Fibroblast of lung (primary cell): Measurements from ENCODE around the gene TGFBR3. TPM values are rescaled to one million over a fixed set of nuclear protein-coding genes. Genes with fewer than 3 reads are reported as not detected.

ENCODE experiments used
- DNase-seq, 2 donors: peaks; one replicate each; pipeline versions ENCODE4 v3.0.0 to v3.0.0-alpha.2; 2010; ENCODE audit warnings: low read depth in 2 of 2
- H2AFZ ChIP-seq: 2 replicates; pipeline ENCODE4 v1.5.1; 2012; ENCODE audit warnings: low read length, control low read depth, inconsistent platforms
- H3K27ac ChIP-seq: 2 replicates; pipeline ENCODE4 v1.5.1; 2011; ENCODE audit warnings: low read length, control low read depth; ENCODE audit not compliant: insufficient read depth
- H3K27me3 ChIP-seq: 2 replicates; pipeline ENCODE4 v1.5.1; 2011; ENCODE audit warnings: mild to moderate bottlenecking, low read length; ENCODE audit not compliant: control insufficient read depth, insufficient read depth
- H3K36me3 ChIP-seq: 2 replicates; pipeline ENCODE4 v1.5.1; 2011; ENCODE audit warnings: low read length; ENCODE audit not compliant: control insufficient read depth, insufficient read depth
- H3K4me1 ChIP-seq: 2 replicates; pipeline ENCODE4 v1.5.1; 2011; ENCODE audit warnings: low read length; ENCODE audit not compliant: control insufficient read depth, insufficient read depth; ENCODE audit errors: extremely low read depth
- H3K4me2 ChIP-seq: 2 replicates; pipeline ENCODE4 v1.5.1; 2011; ENCODE audit warnings: low read length, control low read depth; ENCODE audit not compliant: insufficient read depth; ENCODE audit errors: extremely low read depth
- H3K4me3 ChIP-seq, 4 experiments: fragments of 200-600 bp in 1 of 4; sonication (generic) in 1 of 4; replicated peaks in 1 of 4; 2 replicates each; pipeline ENCODE4 v1.5.1; 2011 to 2016; ENCODE audit warnings: low read length in 4 of 4, low read depth in 3 of 4, mild to moderate bottlenecking in 3 of 4, control low read depth in 2 of 4, inconsistent platforms in 1 of 4, mixed read lengths in 1 of 4; ENCODE audit not compliant: insufficient read depth in 1 of 4; ENCODE audit errors: control extremely low read depth in 1 of 4
- H3K79me2 ChIP-seq: 2 replicates; pipeline ENCODE4 v1.5.1; 2012; ENCODE audit warnings: mild to moderate bottlenecking, low read length, inconsistent platforms; ENCODE audit not compliant: control insufficient read depth, insufficient read depth
- H3K9ac ChIP-seq: 2 replicates; pipeline ENCODE4 v1.5.1; 2011; ENCODE audit warnings: mild to moderate bottlenecking, low read length, control low read depth; ENCODE audit not compliant: insufficient read depth
- H3K9me3 ChIP-seq: 2 replicates; pipeline ENCODE4 v1.5.1; 2012; ENCODE audit warnings: low read depth, low read length; ENCODE audit not compliant: control insufficient read depth, insufficient read depth
- H4K20me1 ChIP-seq: 2 replicates; pipeline ENCODE4 v1.5.1; 2011; ENCODE audit warnings: low read length; ENCODE audit not compliant: control insufficient read depth, insufficient read depth; ENCODE audit errors: extremely low read depth
- EZH2 ChIP-seq: IDR thresholded peaks from 2 replicates; pipeline ENCODE4 v1.5.1; 2012; ENCODE audit warnings: low read length, control low read depth, mild to moderate bottlenecking; ENCODE audit errors: missing control alignments
- polyA plus RNA-seq, 2 donors: library from polyadenylated mRNA; depleted of rRNA in 1 of 2; stranded (reverse) in 1 of 2; unstranded in 1 of 2; fragments of >200 nt; gene quantifications; 2 replicates each; pipeline ENCODE4 v1.2.1, GENCODE V29; 2011 to 2012; ENCODE audit warnings: missing spikeins in 1 of 2
- total RNA-seq: library from RNA; depleted of rRNA; stranded (reverse); fragments of >200 nt; gene quantifications from 2 replicates; pipeline ENCODE4 v1.2.1, GENCODE V29; 2014
- TF ChIP-seq, protein P1 (sequence below), 2 donors: IDR thresholded peaks in 1 of 2; conservative IDR thresholded peaks in 1 of 2; 1 replicate in 1 of 2; 2 replicates in 1 of 2; pipeline ENCODE4 v1.5.1; 2011 to 2012; ENCODE audit warnings: low read length in 2 of 2, control low read depth in 1 of 2, inconsistent platforms in 1 of 2, low read depth in 1 of 2, mild to moderate bottlenecking in 1 of 2

TGFBR3 gene
- total and polyA plus RNA-seq, 2 donors (not counting 1 experiment from before 2014, with no cell fraction given): 68.3 to 98.1 TPM

GRCh38 chr1:91660708-91661107 is 225.2 kb downstream of the TGFBR3 start:
- Histone ChIP-seq H3K36me3 (no peaks in the 10 kb centered on the region), H3K9me3 (no peaks in the 10 kb centered on the region), H3K9ac (no peak overlapping the region), H2AFZ (no peak overlapping the region), H4K20me1 (no peaks in the 10 kb centered on the region), H3K4me2 (no peak overlapping the region), H3K27me3 (no peaks in the 10 kb centered on the region), H3K79me2 (no peaks in the 10 kb centered on the region), H3K27ac (no peak overlapping the region), H3K4me3 (no peak overlapping the region), H3K4me1 (no peaks in the 10 kb centered on the region)
- TF ChIP-seq, protein P1, sequence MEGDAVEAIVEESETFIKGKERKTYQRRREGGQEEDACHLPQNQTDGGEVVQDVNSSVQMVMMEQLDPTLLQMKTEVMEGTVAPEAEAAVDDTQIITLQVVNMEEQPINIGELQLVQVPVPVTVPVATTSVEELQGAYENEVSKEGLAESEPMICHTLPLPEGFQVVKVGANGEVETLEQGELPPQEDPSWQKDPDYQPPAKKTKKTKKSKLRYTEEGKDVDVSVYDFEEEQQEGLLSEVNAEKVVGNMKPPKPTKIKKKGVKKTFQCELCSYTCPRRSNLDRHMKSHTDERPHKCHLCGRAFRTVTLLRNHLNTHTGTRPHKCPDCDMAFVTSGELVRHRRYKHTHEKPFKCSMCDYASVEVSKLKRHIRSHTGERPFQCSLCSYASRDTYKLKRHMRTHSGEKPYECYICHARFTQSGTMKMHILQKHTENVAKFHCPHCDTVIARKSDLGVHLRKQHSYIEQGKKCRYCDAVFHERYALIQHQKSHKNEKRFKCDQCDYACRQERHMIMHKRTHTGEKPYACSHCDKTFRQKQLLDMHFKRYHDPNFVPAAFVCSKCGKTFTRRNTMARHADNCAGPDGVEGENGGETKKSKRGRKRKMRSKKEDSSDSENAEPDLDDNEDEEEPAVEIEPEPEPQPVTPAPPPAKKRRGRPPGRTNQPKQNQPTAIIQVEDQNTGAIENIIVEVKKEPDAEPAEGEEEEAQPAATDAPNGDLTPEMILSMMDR (conservative IDR thresholded peaks at IDR 0.05 in 1 of 2, IDR thresholded peaks at IDR 0.05 in 1 of 2; ENCODE audit: low read depth in 1 of 2, low read length in 2 of 2): no peak
- TF ChIP-seq EZH2: no peak
- DNase-seq: no peak

GRCh38 chr1:91655912-91656449 is 230.0 kb downstream of the TGFBR3 start:
- Histone ChIP-seq H4K20me1 (no peaks in the 10 kb centered on the region), H3K4me2 (no peak overlapping the region), H3K27ac (no peak overlapping the region), H3K9me3 (no peaks in the 10 kb centered on the region), H3K4me1 (peaks cover 4% of the 10 kb centered on the region), H3K79me2 (no peaks in the 10 kb centered on the region), H3K4me3 (no peak overlapping the region), H3K36me3 (no peaks in the 10 kb centered on the region), H2AFZ (no peak overlapping the region), H3K9ac (no peak overlapping the region), H3K27me3 (no peaks in the 10 kb centered on the region)
- no peak for DNase-seq
- TF ChIP-seq EZH2: no peak
- TF ChIP-seq, protein P1 (conservative IDR thresholded peaks at IDR 0.05 in 1 of 2, IDR thresholded peaks at IDR 0.05 in 1 of 2; ENCODE audit: low read depth in 1 of 2, low read length in 2 of 2): no peak

DNA sequence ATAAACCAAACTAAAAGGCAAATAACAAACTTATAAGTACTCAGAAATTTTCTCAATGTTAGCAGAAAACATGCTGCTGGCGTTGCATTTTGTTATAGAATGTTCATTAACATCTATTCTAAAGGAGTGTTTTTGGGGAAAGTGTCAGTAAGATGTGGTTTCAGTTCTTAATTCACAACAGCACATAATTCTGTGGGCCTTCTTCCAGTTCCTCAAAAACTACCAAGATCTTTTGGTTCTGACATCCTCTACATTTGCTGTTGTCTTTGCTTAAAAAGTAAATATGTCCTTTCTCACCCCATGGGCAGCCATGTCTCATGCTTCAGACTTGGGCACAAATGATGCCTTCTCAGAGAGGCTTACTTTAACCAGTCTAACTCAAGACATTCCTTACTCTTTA is 232.8 kb downstream of the TGFBR3 start:
- no peak overlapping the region for H3K9ac ChIP-seq
- no peaks in the 10 kb centered on the region for H4K20me1 ChIP-seq
- H3K27me3 ChIP-seq: no peaks in the 10 kb centered on the region
- no peak overlapping the region for H3K4me2 ChIP-seq
- no peak overlapping the region for H3K4me3 ChIP-seq
- no peak overlapping the region for H2AFZ ChIP-seq
- H3K36me3 ChIP-seq: no peaks in the 10 kb centered on the region
- no peak overlapping the region for H3K27ac ChIP-seq
- H3K4me1 ChIP-seq: peaks cover 12% of the 10 kb centered on the region
- no peak for DNase-seq
- TF ChIP-seq EZH2: no peak
- TF ChIP-seq, protein P1 (conservative IDR thresholded peaks at IDR 0.05 in 1 of 2, IDR thresholded peaks at IDR 0.05 in 1 of 2; ENCODE audit: low read depth in 1 of 2, low read length in 2 of 2): no peak
- no peaks in the 10 kb centered on the region for H3K79me2 ChIP-seq
- no peaks in the 10 kb centered on the region for H3K9me3 ChIP-seq
